T1000 (cell line): Measurements from ENCODE around the gene LRIG2.
"Not testable (repeated sequence)": the region's sequence is repeated elsewhere in the genome, so short reads cannot be mapped to it uniquely, and the experiment has no call there.

Source experiments
- DNase-seq: peaks from one replicate; lab custom pipeline; 2025; ENCODE audit warnings: mixed read lengths; lab: John Stamatoyannopoulos, UW

Gene LRIG2

DNA sequence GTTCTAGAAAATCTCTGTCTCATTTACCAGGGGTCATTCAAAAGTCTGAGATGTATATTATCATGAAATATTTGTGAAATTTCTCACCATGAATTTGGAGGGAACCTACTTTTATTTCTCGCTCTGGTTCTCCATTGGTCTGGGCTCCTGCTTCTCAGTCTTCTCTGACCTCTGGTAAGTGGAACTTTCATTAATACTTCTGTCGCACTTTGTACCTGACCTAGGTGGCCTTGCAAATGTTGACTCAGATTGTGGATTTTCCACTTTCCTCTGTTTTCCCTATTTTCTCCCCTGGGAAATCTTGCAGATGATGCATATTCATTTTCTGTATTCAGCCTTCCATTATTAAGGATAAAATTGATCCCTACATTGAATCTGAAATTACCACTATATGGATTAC, 53.2 kb downstream of the LRIG2 start:
- DNase-seq, result no peak

DNA sequence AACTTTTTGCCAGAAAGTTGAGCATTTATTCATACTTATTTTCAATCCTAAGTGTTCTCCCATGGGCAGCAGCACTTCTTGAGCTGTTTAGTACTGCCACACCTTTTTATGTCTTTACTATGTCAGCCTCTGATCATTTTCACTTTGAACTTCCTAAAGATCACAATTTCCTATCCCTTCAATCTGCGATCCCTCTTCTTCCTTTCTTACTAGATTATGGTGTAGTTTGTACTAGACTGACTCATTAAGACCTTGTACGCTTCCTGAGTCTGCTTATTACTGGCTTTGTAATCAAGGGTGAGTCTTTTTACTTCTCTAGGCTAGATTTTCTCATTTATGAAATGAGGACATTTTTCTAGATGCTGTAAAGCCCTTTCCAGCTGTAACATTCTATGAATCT, 55.1 kb downstream of the LRIG2 start:
- no peak for DNase-seq

DNA sequence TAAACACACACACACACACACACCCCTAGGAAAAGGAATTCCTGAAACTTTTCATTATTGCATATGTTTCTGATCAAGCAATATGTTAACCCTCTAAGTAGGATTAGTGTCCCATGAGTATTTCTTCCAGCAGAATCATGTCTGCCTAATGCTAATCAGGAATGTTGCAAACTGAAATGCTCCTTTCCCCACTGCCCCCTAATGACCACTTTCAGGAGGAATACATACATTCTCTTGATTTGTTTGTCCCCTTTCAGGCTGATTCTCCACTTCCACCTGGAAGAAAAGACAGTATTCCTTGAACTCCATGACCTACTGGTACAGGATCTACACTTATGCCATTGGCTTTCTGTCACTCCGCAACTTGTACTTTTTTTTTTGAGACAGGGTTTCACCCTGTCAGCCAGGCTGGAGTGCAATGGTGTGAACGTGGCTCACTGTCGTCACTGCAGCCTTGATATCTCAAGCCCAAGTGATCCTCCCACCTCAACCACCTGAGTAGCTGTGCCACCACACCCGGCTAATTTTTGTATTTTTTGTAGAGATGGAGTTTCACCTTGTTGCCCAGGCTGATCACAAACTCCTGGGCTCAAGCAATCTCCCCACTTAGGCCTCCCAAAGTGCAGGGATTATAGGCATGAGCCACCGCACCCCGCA, 56.7 kb downstream of the LRIG2 start:
- DNase-seq, result no peak

DNA sequence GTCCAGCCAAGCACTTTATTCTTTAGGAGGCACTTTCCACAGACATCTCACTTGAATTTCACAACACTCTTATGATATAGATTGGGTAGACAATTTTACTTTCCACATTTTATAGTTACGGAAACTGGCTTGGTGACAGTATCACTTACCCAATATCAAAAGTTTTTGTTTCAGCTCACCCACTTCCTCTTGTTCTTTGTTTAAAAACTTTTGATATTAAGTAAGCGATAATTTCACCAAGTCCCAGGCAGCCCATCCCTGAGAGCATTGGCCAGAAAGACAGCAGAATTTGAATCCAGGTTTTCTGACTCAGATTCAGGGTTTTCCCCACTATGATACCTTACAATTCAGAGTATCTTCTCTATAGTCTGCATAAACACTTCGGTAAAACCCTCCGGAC, 60.0 kb downstream of the LRIG2 start:
- DNase-seq, result no peak

DNA sequence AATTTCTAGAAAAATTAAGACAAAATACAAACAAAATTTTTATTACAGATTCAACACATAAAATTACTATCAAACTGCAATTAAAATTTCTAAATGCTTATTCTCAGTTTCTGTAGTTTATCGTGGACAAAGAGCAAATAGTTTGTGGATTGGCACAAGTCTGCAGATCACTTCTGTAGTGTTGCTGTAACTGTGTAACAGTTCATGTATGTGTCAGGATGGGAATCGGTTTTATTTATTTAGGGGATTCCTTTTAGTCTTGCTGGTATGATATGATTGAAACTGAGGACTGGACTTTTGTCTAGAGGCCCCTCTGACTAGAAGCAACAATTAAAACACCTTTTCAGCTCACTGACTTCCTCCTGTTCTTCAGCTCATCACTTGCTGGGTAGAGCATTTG, 60.8 kb downstream of the LRIG2 start:
- DNase-seq, result no peak

DNA sequence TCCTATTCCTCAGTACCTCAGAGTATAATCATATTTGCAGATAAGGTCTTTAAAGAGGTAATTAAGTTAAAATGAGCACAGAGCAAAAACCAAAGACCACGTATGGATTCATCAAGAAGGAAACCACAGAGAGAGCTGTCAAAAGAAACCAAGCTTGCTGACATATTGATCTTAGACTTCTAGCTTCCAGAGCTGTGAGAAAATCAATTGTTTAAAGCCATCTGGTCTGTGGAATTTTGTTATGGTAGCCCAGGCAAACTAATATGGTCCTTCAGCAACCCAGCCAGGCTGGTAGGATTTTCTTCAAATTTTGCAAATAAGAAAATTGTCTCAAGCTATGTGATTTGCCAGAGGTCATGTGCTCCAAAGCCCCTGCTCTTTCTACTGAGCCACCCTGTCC, 62.5 kb downstream of the LRIG2 start:
- no peak for DNase-seq

DNA sequence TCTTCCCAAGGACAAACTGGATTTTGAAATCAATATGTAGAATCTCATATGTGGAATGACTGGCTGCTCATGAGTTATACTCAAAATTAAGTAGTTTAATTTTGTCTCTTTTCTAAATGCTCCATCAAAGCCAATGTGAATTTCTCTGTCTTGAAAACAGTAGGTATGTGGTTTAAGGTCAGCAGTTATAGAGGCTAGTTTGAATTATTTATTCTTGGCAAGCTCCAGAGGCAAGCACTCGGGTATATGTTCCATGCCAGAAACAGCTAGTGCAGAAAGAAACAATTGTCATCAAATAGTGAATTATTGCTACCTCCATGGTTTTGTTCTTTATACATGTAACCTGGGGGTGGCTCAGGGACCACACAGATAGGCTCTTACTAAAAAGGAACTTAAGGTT, 63.5 kb downstream of the LRIG2 start:
- no peak for DNase-seq

DNA sequence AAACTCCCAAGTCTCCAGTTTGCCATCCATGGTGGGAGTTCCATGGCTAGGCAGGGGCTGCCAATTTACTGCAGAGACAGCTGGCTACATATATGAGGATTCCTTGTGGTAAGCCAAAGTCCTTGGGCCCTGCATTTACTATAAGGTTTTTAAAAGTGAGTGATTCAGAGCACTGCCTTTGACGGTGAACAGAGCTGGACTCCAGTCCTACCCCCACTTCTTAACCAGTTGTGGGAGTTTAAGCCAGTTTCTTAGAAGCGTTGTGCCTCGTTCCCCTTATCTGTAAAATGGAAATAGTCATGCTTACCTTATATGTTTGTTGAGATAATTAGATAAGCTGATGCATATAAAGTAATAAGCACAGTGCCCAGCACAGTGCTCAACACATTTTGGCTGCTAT, 64.6 kb downstream of the LRIG2 start:
- no peak for DNase-seq

DNA sequence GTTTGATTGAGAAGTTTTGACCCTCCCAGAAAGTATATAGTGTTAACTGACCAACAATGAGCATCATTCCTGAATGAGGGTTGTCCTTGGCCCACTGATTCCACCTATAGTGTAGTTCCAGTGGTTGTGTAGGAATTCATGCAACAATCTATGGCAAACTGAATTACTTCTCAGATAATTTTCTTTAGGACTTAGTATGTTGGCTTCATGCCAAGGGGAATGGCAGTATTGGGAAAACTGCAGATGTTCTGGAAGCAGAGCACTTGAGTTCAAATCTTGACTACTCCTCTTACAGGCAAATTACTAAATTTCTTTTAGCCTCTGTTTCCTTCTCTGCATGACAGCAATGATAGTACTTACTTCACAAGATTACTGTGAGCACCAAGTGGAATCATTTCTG, 65.8 kb downstream of the LRIG2 start:
- DNase-seq, result no peak

DNA sequence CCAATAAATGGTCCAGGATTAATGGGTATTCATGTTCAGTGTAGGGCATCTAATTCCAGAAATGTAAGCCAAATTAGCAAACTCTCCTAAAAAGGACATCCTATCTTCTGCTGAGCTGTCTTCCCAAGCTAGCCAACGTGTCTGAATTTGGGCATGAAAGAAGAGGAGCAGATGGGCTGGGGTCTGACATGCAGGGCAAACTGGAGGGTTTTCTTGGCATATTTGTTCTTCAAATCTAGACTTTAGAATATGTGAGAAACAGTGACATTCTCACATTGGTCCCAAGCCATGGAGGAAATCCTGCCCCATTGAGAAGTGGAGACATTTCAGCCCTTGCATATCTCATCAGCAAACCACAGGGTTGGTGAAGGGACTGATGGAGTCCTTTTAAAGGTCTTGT, 67.2 kb downstream of the LRIG2 start:
- no peak for DNase-seq

DNA sequence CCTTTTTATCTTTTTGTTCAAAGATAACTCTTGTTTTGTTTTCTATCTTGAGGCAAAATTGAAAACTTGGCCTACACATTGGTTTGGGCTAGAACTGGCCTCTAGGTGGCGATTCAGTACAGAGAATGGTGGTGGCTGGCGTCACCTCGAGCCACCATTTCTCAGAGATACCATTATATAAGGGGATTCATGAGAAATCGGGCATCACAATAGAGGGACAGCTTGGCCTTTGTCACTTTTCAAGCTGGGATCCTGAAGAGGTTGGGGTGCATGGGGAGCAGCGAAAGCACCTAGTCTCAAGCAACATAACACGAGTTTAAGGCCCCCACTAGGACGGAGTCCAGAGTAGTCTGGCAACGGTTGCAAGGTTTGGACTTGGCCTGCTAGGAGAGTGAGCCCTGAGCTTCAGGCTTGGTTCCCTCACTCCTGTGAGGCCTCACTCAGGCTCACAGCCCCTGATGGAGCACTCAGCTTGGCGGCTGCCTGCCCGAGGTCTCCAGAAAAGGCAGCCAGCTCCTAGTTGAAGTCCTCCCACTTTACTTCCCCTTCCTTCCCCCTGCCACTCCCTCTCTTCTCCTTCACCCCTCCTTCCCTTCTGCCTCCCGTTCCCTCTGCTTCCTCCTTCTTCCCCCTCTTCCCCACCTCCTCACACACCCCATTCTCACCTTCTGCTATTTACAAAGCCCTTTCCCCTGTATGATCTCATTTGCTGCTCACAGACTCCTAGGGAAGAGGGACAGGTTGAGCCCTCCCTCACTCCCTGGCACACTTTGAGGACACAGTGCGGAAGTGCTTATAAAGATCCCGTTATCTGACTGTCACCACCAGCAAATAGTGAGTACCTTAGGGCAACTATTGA, 67.8 kb downstream of the LRIG2 start:
- peak; percentile 40 for DNase-seq

DNA sequence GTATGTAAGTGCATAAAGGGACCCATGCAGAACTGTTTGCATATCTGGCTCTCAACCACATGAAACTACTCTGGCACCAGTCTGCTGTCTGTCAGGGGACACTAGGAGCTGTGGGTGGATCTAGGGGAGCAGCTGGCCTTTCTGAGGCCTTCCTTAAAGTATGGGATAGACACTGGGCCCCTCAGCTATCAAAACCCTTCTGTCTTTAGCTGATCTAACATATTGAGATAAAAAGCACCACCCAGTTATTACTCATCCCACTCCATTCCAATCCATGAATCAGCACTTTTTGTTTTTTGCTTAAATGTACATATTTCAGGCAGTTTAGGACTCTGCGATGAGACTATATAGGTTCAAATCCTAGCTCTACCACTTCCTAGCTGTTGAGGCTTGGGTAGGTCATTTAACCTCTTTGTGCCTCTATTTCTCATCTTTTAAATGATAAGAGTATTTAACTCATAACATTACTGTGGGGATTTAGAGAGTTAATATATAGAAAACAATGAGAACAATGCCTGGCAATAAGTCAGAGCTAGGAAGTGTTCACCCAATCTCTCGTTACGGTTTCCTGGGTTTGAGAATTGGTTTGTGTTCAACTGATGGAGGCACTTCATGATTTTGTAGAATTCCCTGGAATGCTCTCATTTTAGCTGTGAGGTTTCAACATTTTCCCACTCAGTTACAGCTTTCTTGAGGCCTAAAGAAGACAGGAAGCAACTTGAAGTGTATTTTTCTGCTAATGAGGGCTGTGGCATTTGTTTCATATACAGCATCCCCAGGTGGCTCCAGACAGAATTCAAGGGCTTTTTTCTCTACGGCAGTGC, 68.9 kb downstream of the LRIG2 start:
- no peak for DNase-seq

DNA sequence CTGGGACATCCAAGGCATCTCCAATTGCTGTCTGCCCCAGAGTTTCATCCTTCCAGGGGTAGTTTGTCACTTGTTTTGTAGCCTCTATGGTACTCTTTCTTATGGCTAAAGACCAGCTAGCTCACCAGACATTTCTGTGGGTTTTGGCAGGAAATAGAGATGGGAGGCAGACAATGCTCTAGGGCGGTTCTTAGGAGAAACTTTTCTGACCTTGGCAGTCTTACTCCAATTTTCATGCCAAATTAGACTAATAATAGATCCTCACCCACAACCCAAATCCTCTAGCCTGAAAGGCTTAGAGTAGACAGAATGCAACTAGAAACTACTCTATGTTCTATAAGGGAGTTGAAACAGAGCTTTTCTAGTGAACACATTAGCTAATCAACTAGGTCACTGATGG, 69.8 kb downstream of the LRIG2 start:
- DNase-seq, result no peak

DNA sequence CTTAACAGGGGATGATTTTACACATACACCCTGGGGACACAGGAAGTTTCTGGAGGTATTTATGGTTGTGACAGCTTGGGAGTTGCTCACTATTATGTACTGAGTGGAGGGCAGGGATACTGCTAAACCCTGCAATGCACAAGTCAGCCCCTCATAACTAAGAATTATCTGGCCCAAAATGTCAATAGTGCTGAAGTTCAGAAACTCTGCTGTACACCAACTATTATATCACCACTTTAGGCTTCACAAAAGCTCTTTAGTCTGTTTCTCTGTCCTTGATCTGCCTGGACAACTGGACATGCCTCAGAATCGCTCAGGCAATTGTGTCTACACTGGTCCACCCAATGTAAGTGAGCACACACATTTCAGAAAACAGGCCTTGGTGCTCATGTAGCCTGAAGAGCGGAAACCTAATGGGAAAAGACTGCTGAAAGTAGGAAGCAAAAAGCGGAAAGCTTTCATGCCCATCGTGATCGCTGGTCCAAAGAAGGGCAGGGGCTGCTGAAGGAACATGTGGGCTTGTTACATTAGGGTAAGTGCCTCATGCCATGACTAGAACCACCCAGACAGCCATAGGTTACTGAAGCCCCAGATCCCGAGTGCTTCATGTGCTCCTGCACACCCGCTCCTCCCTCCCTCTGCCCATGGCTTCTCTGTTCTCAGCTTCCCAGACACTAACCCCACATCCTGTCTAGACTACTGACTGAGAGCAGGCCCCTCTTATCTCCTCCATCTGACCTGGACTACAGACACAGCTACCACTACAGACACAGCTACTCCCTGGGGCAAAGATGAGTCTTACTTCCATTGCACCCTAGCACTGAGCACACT, 73.5 kb downstream of the LRIG2 start:
- DNase-seq, result no peak

DNA sequence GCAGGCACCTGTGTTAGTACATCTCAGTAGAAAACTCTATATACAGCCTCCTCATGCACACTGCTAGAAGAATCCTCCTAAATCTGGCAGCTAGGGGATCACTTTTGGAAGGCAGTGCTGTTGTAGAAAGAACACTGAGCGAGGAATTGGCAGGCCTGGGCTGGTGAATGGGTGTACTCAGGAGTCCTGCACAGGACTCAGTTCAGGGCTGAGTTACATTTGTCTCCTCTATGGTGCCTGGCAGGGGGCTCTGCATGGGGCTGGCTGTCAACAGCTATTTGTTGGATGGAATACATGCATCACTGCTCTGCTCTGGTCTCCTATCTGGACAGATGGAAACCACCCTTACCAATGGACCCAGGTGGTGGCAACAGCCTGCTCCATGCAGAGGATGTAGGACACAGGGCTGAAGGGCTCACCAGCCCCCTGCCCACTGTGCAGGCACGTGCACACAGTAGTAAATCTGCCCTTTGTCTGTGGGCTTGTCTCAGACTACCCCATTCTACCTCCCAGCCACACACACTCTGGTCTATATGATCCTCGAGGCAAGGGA, 74.2 kb downstream of the LRIG2 start:
- DNase-seq, result no peak

DNA sequence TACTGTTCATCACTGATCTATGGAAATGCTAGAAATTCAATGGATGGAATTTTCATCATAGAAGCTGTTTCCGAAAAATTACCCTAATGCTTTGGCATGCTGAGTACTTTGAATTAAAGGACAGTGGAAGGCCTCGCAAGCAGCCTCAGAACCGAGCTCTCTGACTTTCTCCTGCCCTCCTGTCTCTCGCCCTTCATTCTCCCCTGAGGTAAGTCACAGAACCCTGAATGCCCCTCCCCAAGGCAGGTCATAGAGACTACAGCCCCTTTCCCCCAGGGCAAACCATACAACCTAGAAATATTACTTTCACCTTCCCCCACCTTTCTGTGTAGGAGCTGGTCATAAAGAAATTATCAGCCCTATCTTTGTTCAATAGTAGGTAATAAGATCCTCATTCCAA, 74.8 kb downstream of the LRIG2 start:
- no peak for DNase-seq

DNA sequence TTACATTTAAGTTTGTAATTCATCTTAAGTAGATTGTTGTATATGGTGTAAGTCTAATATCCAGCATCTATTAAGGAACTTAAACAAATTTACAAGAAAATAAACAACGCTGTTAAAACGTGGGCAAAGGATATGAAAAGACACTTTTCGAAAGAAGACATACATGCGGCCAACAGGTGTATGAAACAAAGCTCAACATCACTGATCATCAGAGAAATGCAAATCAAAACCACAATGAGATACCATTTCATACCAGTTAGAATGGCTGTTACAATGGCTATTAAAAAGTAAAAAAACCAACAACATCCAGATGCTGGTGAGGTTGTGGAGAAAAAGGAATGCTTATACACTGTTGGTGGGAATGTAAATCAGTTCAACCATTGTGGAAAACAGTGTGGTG, 77.5 kb downstream of the LRIG2 start:
- not testable (repeated sequence) for DNase-seq

DNA sequence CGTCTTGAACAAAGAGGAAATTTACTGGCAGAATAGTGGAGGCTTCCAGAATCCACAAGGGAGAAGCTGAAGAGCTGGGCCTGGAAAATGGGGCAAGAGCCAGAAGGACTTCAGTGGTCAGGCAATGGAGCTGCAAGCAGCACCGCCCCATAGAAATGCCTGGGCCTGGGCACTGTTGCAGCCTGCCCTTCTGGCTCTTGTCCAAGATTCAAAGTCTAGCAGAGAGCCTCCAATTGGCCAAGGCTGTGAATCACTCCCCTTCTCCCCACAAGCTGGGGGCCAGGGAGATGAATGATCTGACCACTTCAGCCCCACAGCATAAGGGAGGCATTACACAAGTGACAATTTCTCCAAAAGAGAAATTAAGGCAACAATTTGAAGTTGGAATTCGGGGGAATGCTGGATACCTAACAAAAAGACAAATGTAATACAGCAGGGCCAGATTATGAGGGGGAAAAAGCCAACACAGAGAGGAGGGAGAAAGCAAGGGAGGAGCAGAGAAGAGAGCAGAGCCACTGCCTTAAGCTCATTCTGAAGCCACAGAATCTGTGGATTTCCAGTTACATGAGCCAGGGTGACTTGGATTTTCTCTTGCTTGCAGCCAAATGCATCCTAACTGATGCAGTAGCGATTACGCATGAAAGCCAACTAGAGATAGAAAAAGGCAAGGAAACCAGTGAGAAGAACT, 80.3 kb downstream of the LRIG2 start:
- no peak for DNase-seq

DNA sequence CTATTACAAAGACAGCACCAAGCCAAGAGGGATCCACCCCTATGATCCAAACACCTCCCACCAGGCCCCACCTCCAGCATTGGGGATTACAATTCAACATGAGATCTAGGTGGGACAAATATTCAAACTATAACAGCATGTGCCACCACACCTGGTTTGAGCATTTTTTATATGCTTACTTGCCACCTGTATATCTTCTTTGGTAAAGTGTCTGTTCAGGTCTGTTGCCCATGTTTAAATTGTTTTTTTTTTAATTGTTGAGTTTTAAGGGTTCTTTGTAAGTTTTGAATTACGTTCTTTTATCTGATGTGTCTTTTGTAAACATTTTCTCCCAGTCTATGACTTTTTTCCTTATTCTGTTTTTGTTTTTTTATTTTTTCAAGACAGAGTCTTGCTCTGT, 83.4 kb downstream of the LRIG2 start:
- no peak for DNase-seq

DNA sequence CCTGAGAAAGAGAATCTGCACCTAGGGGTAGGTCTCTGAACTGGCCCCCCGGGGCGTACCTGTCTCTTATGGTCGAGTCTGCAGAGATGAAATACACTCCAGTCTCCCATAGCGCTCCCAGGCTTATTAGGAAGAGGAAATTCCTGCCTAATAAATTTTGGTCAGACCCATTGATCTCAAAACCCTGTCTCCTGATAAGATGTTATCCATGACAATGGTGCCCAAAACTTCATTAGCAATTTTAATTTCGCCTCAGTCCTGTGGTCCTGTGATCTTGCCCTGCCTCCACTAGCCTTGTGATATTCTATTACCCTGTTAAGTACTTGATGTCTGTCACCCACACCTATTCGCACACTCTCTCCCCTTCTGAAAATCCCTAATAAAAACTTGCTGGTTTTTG, 85.7 kb downstream of the LRIG2 start:
- not testable (repeated sequence) for DNase-seq

DNA sequence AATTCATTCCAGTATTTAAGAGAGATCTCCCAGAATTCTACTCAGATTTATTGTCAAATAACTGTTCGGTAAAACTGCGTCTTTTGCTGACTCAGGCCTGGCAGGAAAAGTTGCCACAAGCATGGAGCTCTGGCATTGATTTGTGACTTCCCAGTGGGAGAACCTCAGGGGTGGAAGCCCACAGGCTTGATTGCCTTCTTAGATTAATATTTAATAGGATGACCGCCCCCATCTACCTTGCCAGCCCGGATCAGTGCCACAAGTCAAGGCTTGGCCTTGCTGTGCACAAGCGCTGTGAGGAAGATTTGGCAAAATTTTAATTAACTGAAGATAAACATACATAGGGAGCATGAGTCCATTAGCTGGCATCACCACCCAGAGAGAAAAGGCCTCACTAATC, 93.5 kb downstream of the LRIG2 start:
- DNase-seq, result no peak
